Measurements from ENCODE around the gene DISP2. TPM values are rescaled to one million over a fixed set of nuclear protein-coding genes. Genes with fewer than 3 reads are reported as not detected.

The DISP2 gene
- total and polyA plus RNA-seq, 9 of the 15 experiments (the other 6 are each of a cell fraction or from before 2014, with no cell fraction given) = 0.06 to 0.89 (median 0.15) TPM; not detected in 1

DNA sequence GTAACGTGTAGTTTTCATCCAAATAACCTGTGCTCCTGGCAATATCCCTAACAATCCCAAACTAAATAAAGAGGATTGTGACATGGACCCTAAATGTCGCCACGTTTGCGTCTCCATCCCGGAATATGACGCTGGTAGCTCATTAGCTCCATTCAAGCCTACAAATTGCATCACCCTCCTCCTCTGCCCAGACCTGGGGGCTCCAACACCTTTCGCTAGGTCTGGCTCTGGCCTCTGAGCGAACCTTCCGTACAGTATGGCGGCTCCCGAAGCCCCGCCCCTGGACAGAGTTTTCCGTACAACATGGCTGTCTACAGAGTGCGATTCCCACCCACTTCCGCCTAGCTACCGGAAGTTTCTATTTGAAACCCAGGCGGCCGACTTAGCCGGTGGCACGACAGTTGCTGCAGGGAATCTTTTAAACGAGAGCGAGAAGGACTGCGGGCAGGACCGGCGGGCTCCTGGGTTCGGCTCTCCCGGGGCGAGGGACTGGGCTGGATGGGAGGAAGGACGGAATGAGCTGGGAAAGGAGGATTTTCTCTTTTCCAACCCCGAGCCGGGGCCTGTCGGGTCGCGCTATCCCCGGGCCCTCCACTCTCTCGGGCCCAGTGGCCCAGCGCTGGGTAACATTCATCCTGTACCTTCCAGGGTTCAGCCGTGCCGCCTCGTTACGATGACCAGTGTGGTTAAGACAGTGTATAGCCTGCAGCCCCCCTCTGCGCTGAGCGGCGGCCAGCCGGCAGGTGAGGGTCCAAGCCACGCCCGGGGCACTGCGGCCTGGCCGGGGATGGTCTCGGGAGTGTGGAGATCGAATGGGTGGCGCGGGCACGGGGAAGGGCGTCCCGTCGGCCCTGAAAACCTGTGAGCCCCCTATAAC, 24.8 kb downstream of the DISP2 start, which contains the start of gene KNSTRN (continued):
- TF ChIP-seq TFAM (CRISPR knock-in tag; conservative IDR thresholded peaks at IDR 0.05) = no peak
- no peak for TF ChIP-seq SRSF9 (IDR thresholded peaks at IDR 0.05; ENCODE audit: borderline replicate concordance, low read depth, low read length)
- TF ChIP-seq NFXL1 (CRISPR knock-in tag; IDR thresholded peaks at IDR 0.05) = no peak
- TF ChIP-seq SMAD4 (CRISPR knock-in tag; conservative IDR thresholded peaks at IDR 0.05) = 0 out of 2 replicates have a peak, but pooled peaks have one; percentile 28
- TF ChIP-seq, protein P1, sequence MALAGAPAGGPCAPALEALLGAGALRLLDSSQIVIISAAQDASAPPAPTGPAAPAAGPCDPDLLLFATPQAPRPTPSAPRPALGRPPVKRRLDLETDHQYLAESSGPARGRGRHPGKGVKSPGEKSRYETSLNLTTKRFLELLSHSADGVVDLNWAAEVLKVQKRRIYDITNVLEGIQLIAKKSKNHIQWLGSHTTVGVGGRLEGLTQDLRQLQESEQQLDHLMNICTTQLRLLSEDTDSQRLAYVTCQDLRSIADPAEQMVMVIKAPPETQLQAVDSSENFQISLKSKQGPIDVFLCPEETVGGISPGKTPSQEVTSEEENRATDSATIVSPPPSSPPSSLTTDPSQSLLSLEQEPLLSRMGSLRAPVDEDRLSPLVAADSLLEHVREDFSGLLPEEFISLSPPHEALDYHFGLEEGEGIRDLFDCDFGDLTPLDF (CRISPR knock-in tag; IDR thresholded peaks at IDR 0.05) = peak; percentile 13; the same call in 1 of the 2 replicates
- TF ChIP-seq CCAR2 (IDR thresholded peaks at IDR 0.05; ENCODE audit: low read depth, low read length) = no peak
- TF ChIP-seq, protein P2, sequence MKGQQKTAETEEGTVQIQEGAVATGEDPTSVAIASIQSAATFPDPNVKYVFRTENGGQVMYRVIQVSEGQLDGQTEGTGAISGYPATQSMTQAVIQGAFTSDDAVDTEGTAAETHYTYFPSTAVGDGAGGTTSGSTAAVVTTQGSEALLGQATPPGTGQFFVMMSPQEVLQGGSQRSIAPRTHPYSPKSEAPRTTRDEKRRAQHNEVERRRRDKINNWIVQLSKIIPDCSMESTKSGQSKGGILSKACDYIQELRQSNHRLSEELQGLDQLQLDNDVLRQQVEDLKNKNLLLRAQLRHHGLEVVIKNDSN (CRISPR knock-in tag; IDR thresholded peaks at IDR 0.05) = no peak
- no peak for TF ChIP-seq PYGO2 (tag; IDR thresholded peaks at IDR 0.05)
- TF ChIP-seq ZNF239 (CRISPR knock-in tag; IDR thresholded peaks at IDR 0.05) = no peak
- TF ChIP-seq TBP (optimal IDR thresholded peaks at IDR 0.05; ENCODE audit: low read depth, low read length) = peak; percentile 85
- peak; percentile 53 for TF ChIP-seq ETV1 (tag; conservative IDR thresholded peaks at IDR 0.05; ENCODE audit: low read depth)
- no peak for TF ChIP-seq ZNF699 (CRISPR knock-in tag; IDR thresholded peaks at IDR 0.05; ENCODE audit: insufficient replicate concordance)
- no peak for TF ChIP-seq FOXK1 (CRISPR knock-in tag; IDR thresholded peaks at IDR 0.05; ENCODE audit: borderline replicate concordance)
- TF ChIP-seq, protein P3, sequence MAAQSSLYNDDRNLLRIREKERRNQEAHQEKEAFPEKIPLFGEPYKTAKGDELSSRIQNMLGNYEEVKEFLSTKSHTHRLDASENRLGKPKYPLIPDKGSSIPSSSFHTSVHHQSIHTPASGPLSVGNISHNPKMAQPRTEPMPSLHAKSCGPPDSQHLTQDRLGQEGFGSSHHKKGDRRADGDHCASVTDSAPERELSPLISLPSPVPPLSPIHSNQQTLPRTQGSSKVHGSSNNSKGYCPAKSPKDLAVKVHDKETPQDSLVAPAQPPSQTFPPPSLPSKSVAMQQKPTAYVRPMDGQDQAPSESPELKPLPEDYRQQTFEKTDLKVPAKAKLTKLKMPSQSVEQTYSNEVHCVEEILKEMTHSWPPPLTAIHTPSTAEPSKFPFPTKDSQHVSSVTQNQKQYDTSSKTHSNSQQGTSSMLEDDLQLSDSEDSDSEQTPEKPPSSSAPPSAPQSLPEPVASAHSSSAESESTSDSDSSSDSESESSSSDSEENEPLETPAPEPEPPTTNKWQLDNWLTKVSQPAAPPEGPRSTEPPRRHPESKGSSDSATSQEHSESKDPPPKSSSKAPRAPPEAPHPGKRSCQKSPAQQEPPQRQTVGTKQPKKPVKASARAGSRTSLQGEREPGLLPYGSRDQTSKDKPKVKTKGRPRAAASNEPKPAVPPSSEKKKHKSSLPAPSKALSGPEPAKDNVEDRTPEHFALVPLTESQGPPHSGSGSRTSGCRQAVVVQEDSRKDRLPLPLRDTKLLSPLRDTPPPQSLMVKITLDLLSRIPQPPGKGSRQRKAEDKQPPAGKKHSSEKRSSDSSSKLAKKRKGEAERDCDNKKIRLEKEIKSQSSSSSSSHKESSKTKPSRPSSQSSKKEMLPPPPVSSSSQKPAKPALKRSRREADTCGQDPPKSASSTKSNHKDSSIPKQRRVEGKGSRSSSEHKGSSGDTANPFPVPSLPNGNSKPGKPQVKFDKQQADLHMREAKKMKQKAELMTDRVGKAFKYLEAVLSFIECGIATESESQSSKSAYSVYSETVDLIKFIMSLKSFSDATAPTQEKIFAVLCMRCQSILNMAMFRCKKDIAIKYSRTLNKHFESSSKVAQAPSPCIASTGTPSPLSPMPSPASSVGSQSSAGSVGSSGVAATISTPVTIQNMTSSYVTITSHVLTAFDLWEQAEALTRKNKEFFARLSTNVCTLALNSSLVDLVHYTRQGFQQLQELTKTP (IDR thresholded peaks at IDR 0.05; ENCODE audit: low read depth in 1 of 2, partially characterized antibody in 2 of 2) = no peak
- TF ChIP-seq ILK (tag; IDR thresholded peaks at IDR 0.05; ENCODE audit: borderline replicate concordance, low read depth) = no peak
- peak; percentile 56; the same call in 1 of the 2 replicates for TF ChIP-seq CEBPG (CRISPR knock-in tag; IDR thresholded peaks at IDR 0.05)
- peak; percentile 42 to 54; a peak in 3 of 4 replicates for TF ChIP-seq CEBPG (tag; conservative IDR thresholded peaks at IDR 0.05 in 1 of 2, IDR thresholded peaks at IDR 0.05 in 1 of 2)
- no peak for TF ChIP-seq DDX20 (tag; IDR thresholded peaks at IDR 0.05; ENCODE audit: low read depth)
- no peak for TF ChIP-seq JUNB (CRISPR knock-in tag; conservative IDR thresholded peaks at IDR 0.05)
- no peak for TF ChIP-seq NCOA6 (IDR thresholded peaks at IDR 0.05)
- no peak for TF ChIP-seq POU5F1 (IDR thresholded peaks at IDR 0.05; ENCODE audit: borderline replicate concordance, low read depth, low read length, partially characterized antibody)
- TF ChIP-seq ZBTB8A (IDR thresholded peaks at IDR 0.05; ENCODE audit: partially characterized antibody) = no peak

All from K562 (cell line).